Caco-2 (cell line): ENCODE results near the gene HJV. TPM values are rescaled to one million over a fixed set of nuclear protein-coding genes. Genes with fewer than 3 reads are reported as not detected.
"Not testable (repeated sequence)": the region's sequence is repeated elsewhere in the genome, so short reads cannot be mapped to it uniquely, and the experiment has no call there.

Experiments
- BruUV-seq: library from RNA; stranded (reverse); fragments of 400-500 nt; replicated peaks from 2 replicates; lab custom pipeline; 2021; lab: Mats Ljungman, UMichigan
- CTCF ChIA-PET: fragments of 300-600 bp; sonication (Branson Sonifier 250); formaldehyde crosslinking; loops from one replicate; lab custom pipeline; 2022; ENCODE audit warnings: antibody characterized with exemption; lab: Charles Lee
- POLR2A ChIA-PET: fragments of 300-600 bp; sonication (Branson Sonifier 250); formaldehyde crosslinking; loops from one replicate; lab custom pipeline; 2022; ENCODE audit warnings: antibody characterized with exemption; lab: Charles Lee
- DNase-seq, 2 experiments: peaks; one replicate each; pipeline versions ENCODE4 v3.0.0 to v3.0.0-alpha.2; 2020 to 2022
- H3K27me3 ChIP-seq: replicated peaks from 2 replicates; pipeline ENCODE4 v1.6.0; 2011; ENCODE audit warnings: low read length; ENCODE audit not compliant: control insufficient read depth, insufficient read depth
- H3K36me3 ChIP-seq: 2 replicates; pipeline ENCODE4 v1.5.1; 2011; ENCODE audit warnings: low read length; ENCODE audit not compliant: control insufficient read depth, insufficient read depth
- H3K4me1 ChIP-seq: fragments of 250-450 bp; sonication (Bioruptor Pico); 2 replicates; pipeline ENCODE4 v1.5.1; 2020; ENCODE audit warnings: mild to moderate bottlenecking
- H3K4me3 ChIP-seq: 2 replicates; pipeline ENCODE4 v1.5.1; 2011; ENCODE audit warnings: low read depth, mild to moderate bottlenecking, control low read depth, low read length
- H3K9me3 ChIP-seq: fragments of 250-450 bp; sonication (Bioruptor Pico); 2 replicates; pipeline ENCODE4 v1.5.1; 2020; ENCODE audit warnings: mild to moderate bottlenecking, moderate library complexity
- H3K27ac Mint-ChIP-seq: one replicate; pipeline ENCODE4 v1.8.0; 2022; ENCODE audit warnings: mixed read lengths; ENCODE audit not compliant: unreplicated experiment
- H3K27me3 Mint-ChIP-seq: one replicate; pipeline ENCODE4 v1.8.0; 2022; ENCODE audit warnings: mixed read lengths; ENCODE audit not compliant: insufficient read depth, unreplicated experiment
- H3K36me3 Mint-ChIP-seq: one replicate; pipeline ENCODE4 v1.8.0; 2022; ENCODE audit warnings: mild to moderate bottlenecking, mixed read lengths; ENCODE audit not compliant: insufficient read depth, unreplicated experiment
- H3K4me1 Mint-ChIP-seq: one replicate; pipeline ENCODE4 v1.8.0; 2022; ENCODE audit warnings: low read depth, mixed read lengths; ENCODE audit not compliant: unreplicated experiment
- H3K4me3 Mint-ChIP-seq: one replicate; pipeline ENCODE4 v1.8.0; 2022; ENCODE audit warnings: mild to moderate bottlenecking, moderate library complexity, mixed read lengths; ENCODE audit not compliant: unreplicated experiment
- H3K9me3 Mint-ChIP-seq: one replicate; pipeline ENCODE4 v1.8.0; 2022; ENCODE audit warnings: mixed read lengths; ENCODE audit not compliant: unreplicated experiment
- intact Hi-C: fragments of 100-400 bp; cut with micrococcal nuclease; formaldehyde crosslinking; loops from one replicate; pipeline ENCODE4 v1.10.0; 2022; ENCODE audit not compliant: unreplicated experiment
- total RNA-seq: library from RNA; stranded (reverse); gene quantifications from 2 replicates; pipeline ENCODE4 v1.2.3, GENCODE V29; 2022
- TF ChIP-seq, protein P1 (sequence below), 2 experiments: fragments of 200-600 bp in 1 of 2; IDR thresholded peaks; 1 replicate in 1 of 2; 2 replicates in 1 of 2; pipeline versions ENCODE4 v1.5.1 to v1.8.0; 2011 to 2022; ENCODE audit warnings: antibody characterized with exemption in 1 of 2, control low read depth in 1 of 2, inconsistent platforms in 1 of 2, low read depth in 1 of 2, low read length in 1 of 2, mild to moderate bottlenecking in 1 of 2, moderate library complexity in 1 of 2; ENCODE audit not compliant: insufficient read depth in 1 of 2, severe bottlenecking in 1 of 2, unreplicated experiment in 1 of 2

The HJV gene
- total RNA-seq, 1 experiment from 2014 or later: not detected

DNA sequence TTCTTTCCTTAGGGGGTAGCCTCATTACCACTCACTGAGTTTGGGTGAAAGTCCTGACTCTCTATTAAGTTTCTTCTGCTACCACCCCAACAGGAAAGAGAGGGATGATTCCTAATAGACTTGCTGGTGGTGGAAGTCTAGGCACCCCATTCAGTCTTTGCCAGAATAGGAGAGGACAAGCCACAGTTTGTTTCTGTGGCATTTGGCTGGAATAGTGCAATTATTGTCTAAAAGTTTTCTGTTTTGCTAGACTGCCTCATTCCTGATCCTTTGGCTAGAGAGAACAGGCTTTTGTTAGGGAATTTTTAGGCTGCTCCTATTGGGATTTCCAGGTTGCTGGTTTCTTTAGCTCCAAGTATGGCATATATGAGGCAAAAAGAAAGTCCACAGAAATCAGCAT is 9.9 kb upstream of the HJV start:
- Histone ChIP-seq H3K36me3 (no peaks in the 10 kb centered on the region), H3K27me3 (no peaks in the 10 kb centered on the region), H3K4me1 (0 out of 2 replicates have a peak, but pooled peaks cover 3% of the 10 kb centered on the region), H3K9me3 (no peaks in the 10 kb centered on the region), H3K4me3 (no peak overlapping the region)
- TF ChIP-seq, protein P1, sequence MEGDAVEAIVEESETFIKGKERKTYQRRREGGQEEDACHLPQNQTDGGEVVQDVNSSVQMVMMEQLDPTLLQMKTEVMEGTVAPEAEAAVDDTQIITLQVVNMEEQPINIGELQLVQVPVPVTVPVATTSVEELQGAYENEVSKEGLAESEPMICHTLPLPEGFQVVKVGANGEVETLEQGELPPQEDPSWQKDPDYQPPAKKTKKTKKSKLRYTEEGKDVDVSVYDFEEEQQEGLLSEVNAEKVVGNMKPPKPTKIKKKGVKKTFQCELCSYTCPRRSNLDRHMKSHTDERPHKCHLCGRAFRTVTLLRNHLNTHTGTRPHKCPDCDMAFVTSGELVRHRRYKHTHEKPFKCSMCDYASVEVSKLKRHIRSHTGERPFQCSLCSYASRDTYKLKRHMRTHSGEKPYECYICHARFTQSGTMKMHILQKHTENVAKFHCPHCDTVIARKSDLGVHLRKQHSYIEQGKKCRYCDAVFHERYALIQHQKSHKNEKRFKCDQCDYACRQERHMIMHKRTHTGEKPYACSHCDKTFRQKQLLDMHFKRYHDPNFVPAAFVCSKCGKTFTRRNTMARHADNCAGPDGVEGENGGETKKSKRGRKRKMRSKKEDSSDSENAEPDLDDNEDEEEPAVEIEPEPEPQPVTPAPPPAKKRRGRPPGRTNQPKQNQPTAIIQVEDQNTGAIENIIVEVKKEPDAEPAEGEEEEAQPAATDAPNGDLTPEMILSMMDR (IDR thresholded peaks at IDR 0.05; ENCODE audit: insufficient read depth in 1 of 2, low read depth in 1 of 2, low read length in 1 of 2, severe bottlenecking in 1 of 2, unreplicated experiment in 1 of 2): no peak
- no peak for DNase-seq
- H3K4me3 Mint-ChIP-seq: no peak overlapping the region
- H3K27me3 Mint-ChIP-seq: peaks cover 3% of the 10 kb centered on the region
- no peaks in the 10 kb centered on the region for H3K9me3 Mint-ChIP-seq
- no TSS peak for BruUV-seq
- CTCF ChIA-PET: interaction anchor here (1.3 kb wide), 1 partner anchor 11 kb away, joined by 6 read pairs; the partner anchor contains the start of gene HJV
- POLR2A ChIA-PET: no interaction called here
- intact Hi-C loops: no loop called here
- no peak overlapping the region for H3K27ac Mint-ChIP-seq
- peaks cover 14% of the 10 kb centered on the region for H3K36me3 Mint-ChIP-seq
- H3K4me1 Mint-ChIP-seq: no peaks in the 10 kb centered on the region

DNA sequence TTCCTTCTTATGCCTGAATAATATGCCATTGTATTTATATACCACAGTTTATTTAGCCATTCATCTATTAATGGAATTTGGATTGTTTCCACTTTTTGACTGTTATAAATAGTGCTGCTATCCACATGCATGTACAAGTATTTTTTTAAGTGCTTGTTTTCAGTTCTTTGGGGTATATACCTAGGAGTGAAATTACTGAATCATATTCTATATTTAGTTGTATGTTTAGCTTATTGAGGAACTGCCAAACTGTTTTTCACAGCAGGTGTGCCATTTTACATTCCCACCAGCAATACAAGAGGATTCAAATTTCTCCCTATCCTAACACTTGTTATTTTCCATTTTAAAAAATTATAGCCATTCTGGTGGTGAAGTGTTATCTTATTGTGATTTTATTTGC is 7.6 kb upstream of the HJV start:
- no peak overlapping the region for H3K4me3 Mint-ChIP-seq
- H3K4me1 Mint-ChIP-seq: peaks cover 6% of the 10 kb centered on the region
- no peaks in the 10 kb centered on the region for H3K36me3 Mint-ChIP-seq
- Histone ChIP-seq H3K9me3 (no peaks in the 10 kb centered on the region), H3K27me3 (no peaks in the 10 kb centered on the region), H3K36me3 (no peaks in the 10 kb centered on the region), H3K4me3 (no peak overlapping the region), H3K4me1 (no peaks in the 10 kb centered on the region)
- TF ChIP-seq, protein P1 (IDR thresholded peaks at IDR 0.05; ENCODE audit: insufficient read depth in 1 of 2, low read depth in 1 of 2, low read length in 1 of 2, severe bottlenecking in 1 of 2, unreplicated experiment in 1 of 2): no peak
- intact Hi-C loops: no loop called here
- no peak overlapping the region for H3K27ac Mint-ChIP-seq
- H3K27me3 Mint-ChIP-seq: peaks cover 3% of the 10 kb centered on the region
- no peak for DNase-seq
- no TSS peak for BruUV-seq
- H3K9me3 Mint-ChIP-seq: no peaks in the 10 kb centered on the region
- POLR2A ChIA-PET: no interaction called here
- CTCF ChIA-PET: interaction anchor here (0.6 to 0.7 kb wide), 2 partner anchors 9 to 137 kb away, joined by 4 read pairs; no protein-coding TSS in a partner anchor

DNA sequence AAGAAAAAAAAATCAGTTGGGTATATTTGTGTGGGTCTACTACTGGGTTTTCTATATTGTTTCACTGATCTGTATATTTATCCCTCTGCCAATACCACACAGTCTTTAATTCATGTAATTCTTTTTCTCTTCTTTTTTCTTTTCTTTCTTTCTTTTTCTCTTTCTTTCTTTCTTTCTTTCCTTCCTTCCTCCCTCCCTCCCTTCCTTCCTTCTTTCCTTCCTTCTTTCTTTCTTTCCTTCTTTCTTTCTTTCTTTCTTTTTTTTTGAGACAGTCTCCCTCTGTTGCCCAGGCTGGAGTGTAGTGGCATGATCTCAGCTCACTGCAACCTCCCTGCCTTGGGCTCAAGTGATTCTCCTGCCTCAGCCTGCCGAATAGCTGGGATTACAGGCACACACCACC is 5.1 kb upstream of the HJV start:
- H3K4me3 ChIP-seq, H3K4me1 Mint-ChIP-seq, H3K27ac Mint-ChIP-seq, H3K36me3 Mint-ChIP-seq, POLR2A ChIA-PET, H3K36me3 ChIP-seq, H3K9me3 ChIP-seq, BruUV-seq, DNase-seq, H3K27me3 Mint-ChIP-seq, H3K4me3 Mint-ChIP-seq, H3K9me3 Mint-ChIP-seq, H3K4me1 ChIP-seq, H3K27me3 ChIP-seq, intact Hi-C loops: not testable (repeated sequence)
- CTCF ChIA-PET: interaction anchor here (0.8 kb wide), 1 partner anchor 9 kb away, joined by 5 read pairs; no protein-coding TSS in a partner anchor

DNA sequence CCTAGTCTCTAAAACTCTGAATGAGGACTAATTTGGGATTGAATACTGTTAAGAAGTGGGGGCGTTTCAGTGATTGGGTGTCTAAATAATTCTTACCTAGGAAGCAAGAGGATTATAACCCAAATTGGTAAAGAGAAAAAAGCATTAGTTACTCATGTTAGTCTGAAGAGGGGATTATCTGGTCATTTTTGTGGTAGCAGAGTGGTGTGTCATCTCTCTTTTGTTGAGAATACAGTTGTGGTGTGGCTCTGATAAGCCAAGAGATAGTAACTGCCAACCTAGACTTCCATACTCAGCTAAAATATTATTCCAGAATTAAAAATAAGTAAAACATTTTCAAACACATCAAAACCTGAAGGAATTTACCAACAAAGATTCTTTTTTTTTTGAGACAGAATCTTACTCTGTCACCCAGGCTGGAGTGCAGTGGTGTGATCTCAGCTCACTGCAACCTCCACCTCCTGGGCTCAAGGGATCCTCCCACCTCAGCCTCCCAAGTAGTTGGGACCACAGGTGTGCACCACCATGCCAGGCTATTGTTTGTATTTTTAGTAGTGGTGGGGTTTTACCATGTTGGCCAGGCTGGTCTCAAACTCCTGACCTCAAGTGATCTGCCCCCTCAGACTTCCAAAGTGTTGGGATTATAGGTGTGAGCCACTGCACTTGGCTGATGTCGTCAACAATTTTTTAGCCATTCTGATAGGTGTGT is 4.4 kb upstream of the HJV start:
- H3K36me3 Mint-ChIP-seq, H3K9me3 Mint-ChIP-seq, H3K4me3 ChIP-seq, H3K27me3 ChIP-seq, intact Hi-C loops, H3K4me3 Mint-ChIP-seq, H3K27ac Mint-ChIP-seq, H3K27me3 Mint-ChIP-seq, DNase-seq, H3K36me3 ChIP-seq, CTCF ChIA-PET, BruUV-seq, POLR2A ChIA-PET, H3K9me3 ChIP-seq, H3K4me1 ChIP-seq: not testable (repeated sequence)
- H3K4me1 Mint-ChIP-seq: peaks cover 12% of the 10 kb centered on the region
